A549 (cell line): ENCODE data around the gene TRAF1. TPM values are rescaled to one million over a fixed set of nuclear protein-coding genes. Genes with fewer than 3 reads are reported as not detected.

ENCODE experiments used
- ATAC-seq, 2 experiments: fragments of 200-7000 bp in 1 of 2; fragments of >200 bp in 1 of 2; cut with Nextera tagmentation in 1 of 2; cut with Tn5 transposase in 1 of 2; 3 replicates each; pipeline versions ENCODE4 v1.8.0 to v1.9.1; 2018 to 2020; ENCODE audit warnings: mild to moderate bottlenecking in 1 of 2, moderate library complexity in 1 of 2
- CTCF ChIA-PET: fragments of 300-600 bp; sonication (Branson Sonifier 250); formaldehyde crosslinking; extraction: SDS; loops from one replicate; lab custom pipeline; 2021; ENCODE audit warnings: antibody characterized with exemption, inconsistent platforms; lab: Yijun Ruan, JAX
- POLR2A ChIA-PET: fragments of 350-600 bp; formaldehyde crosslinking; extraction: SDS; loops from one replicate; lab custom pipeline; 2021; ENCODE audit warnings: antibody characterized with exemption, inconsistent platforms; lab: Yijun Ruan, JAX
- DNase-seq, 2 experiments: peaks; one replicate each; pipeline versions ENCODE4 v3.0.0 to v3.0.0-alpha.2; 2011 to 2016; ENCODE audit warnings: low read depth in 1 of 2, low spot score in 1 of 2
- FAIRE-seq: peaks from 2 replicates; lab custom pipeline; 2011; peaks lifted over from hg19 to GRCh38; lab: Jason Lieb, UNC
- H3K27ac ChIP-seq, 2 experiments: fragments of >200 bp; sonication (Bioruptor Twin); formaldehyde crosslinking; 3 replicates each; pipeline ENCODE4 v1.5.1; 2016 to 2017
- H3K4me1 ChIP-seq: fragments of >200 bp; sonication (Bioruptor Twin); formaldehyde crosslinking; 3 replicates; pipeline ENCODE4 v1.6.1; 2016
- H3K4me2 ChIP-seq: fragments of >200 bp; sonication (Bioruptor Twin); formaldehyde crosslinking; 3 replicates; pipeline ENCODE4 v1.6.1; 2016
- H3K4me3 ChIP-seq: fragments of >200 bp; sonication (Bioruptor Twin); formaldehyde crosslinking; 3 replicates; pipeline ENCODE4 v1.5.1; 2016
- H3K9me3 ChIP-seq: fragments of >200 bp; sonication (Bioruptor Twin); formaldehyde crosslinking; 3 replicates; pipeline ENCODE4 v1.6.1; 2016
- CBX8 ChIP-seq: fragments of 200-600 bp; sonication (generic); IDR thresholded peaks from 2 replicates; pipeline ENCODE4 v1.6.1; 2016
- CHD2 ChIP-seq: fragments of 150-350 bp; IDR thresholded peaks from 2 replicates; pipeline ENCODE4 v1.6.1; 2014; ENCODE audit warnings: low read length; ENCODE audit not compliant: partially characterized antibody
- FOSB ChIP-seq: fragments of 250-450 bp; sonication (Bioruptor Pico); IDR thresholded peaks from 2 replicates; pipeline ENCODE4 v1.5.0; 2020; ENCODE audit warnings: mild to moderate bottlenecking, moderate library complexity
- GATA3 ChIP-seq: IDR thresholded peaks from 2 replicates; pipeline ENCODE4 v1.6.1; 2012; ENCODE audit warnings: borderline replicate concordance
- JUNB ChIP-seq: fragments of >200 bp; sonication (Bioruptor Twin); formaldehyde crosslinking; IDR thresholded peaks from 2 replicates; pipeline ENCODE4 v1.6.1; 2016
- KDM5A ChIP-seq: fragments of 200-600 bp; sonication (generic); IDR thresholded peaks from 2 replicates; pipeline ENCODE4 v1.6.1; 2016; ENCODE audit warnings: antibody characterized with exemption, mild to moderate bottlenecking
- MYC ChIP-seq: IDR thresholded peaks from 2 replicates; pipeline ENCODE4 v1.6.1; 2012; ENCODE audit warnings: mild to moderate bottlenecking, inconsistent platforms, low read length, improper control_type of control experiment, borderline replicate concordance
- POLR2AphosphoS2 ChIP-seq: conservative IDR thresholded peaks from 2 replicates; pipeline ENCODE4 v1.6.1; 2012; ENCODE audit warnings: low read length, improper control_type of control experiment, inconsistent platforms
- REST ChIP-seq: fragments of 200-600 bp; sonication (generic); IDR thresholded peaks from 2 replicates; pipeline ENCODE4 v1.6.1; 2016; ENCODE audit warnings: antibody characterized with exemption, mild to moderate bottlenecking, moderate library complexity
- RFX5 ChIP-seq: fragments of 450-650 bp; IDR thresholded peaks from 2 replicates; pipeline ENCODE4 v1.7.1; 2014; ENCODE audit warnings: antibody characterized with exemption, mild to moderate bottlenecking, moderate library complexity
- SREBF2 ChIP-seq: fragments of 450-650 bp; IDR thresholded peaks from 2 replicates; pipeline ENCODE4 v1.6.1; 2014; ENCODE audit warnings: mild to moderate bottlenecking, moderate library complexity
- TFCP2L1 ChIP-seq: fragments of 250-450 bp; sonication (Bioruptor Pico); IDR thresholded peaks from 2 replicates; pipeline ENCODE4 v1.5.0; 2021; ENCODE audit warnings: mild to moderate bottlenecking
- USF2 ChIP-seq: fragments of 450-650 bp; IDR thresholded peaks from 2 replicates; pipeline ENCODE4 v1.6.1; 2014; ENCODE audit warnings: antibody characterized with exemption
- ZNF302 ChIP-seq: fragments of 250-450 bp; sonication (Bioruptor Pico); IDR thresholded peaks from 2 replicates; pipeline ENCODE4 v1.9.0; 2021; ENCODE audit warnings: inconsistent platforms, mild to moderate bottlenecking, moderate library complexity
- ZSCAN20 ChIP-seq: fragments of 250-450 bp; sonication (Bioruptor Pico); IDR thresholded peaks from 2 replicates; pipeline ENCODE4 v1.8.0; 2022; ENCODE audit warnings: mild to moderate bottlenecking, moderate library complexity
- WGBS: methylation state at CpG from one replicate; pipeline ENCODE4 v1.1.6; 2017; ENCODE audit errors: missing lambda C conversion rate; 5-methylcytosine and 5-hydroxymethylcytosine counted together
- polyA plus RNA-seq, 4 experiments: library from polyadenylated mRNA; depleted of rRNA in 3 of 4; stranded (reverse); fragments of >200 nt; fragmentation: RNase III in 1 of 4; extraction: RNeasy Plus Mini Kit Qiagen cat#74134 plus additional on column Dnase treatment in 1 of 4; gene quantifications; 2 replicates in 3 of 4; 3 replicates in 1 of 4; pipeline ENCODE4 v1.2.3, GENCODE V29; 2011 to 2017
- TF ChIP-seq, protein P1 (sequence below): fragments of 250-450 bp; sonication (Bioruptor Pico); IDR thresholded peaks from 2 replicates; pipeline ENCODE4 v1.5.0; 2020; ENCODE audit warnings: low read depth, mild to moderate bottlenecking, moderate library complexity
- TF ChIP-seq, protein P2 (sequence below): fragments of >200 bp; sonication (Bioruptor Twin); formaldehyde crosslinking; IDR thresholded peaks from 2 replicates; pipeline ENCODE4 v1.6.1; 2016
- TF ChIP-seq, protein P3 (sequence below): fragments of 150-350 bp; IDR thresholded peaks from 2 replicates; pipeline ENCODE4 v1.6.1; 2014; ENCODE audit warnings: low read depth, mild to moderate bottlenecking, low read length

Gene TRAF1
- polyA plus RNA-seq, 2 of the 4 experiments (the other 2 are of a cell fraction): 2.0 to 3.4 TPM

GRCh38 chr9:120892748-120893610 is 33.6 kb downstream of the TRAF1 start:
- Histone ChIP-seq H3K4me3 (no peak overlapping the region), H3K9me3 (no peaks in the 10 kb centered on the region), H3K27ac (no peak overlapping the region), H3K4me2 (no peak overlapping the region), H3K4me1 (no peaks in the 10 kb centered on the region)
- ChIA-PET CTCF (interaction anchor here (0.9 to 2.6 kb wide), 5 partner anchors 10 to 167 kb away, joined by 3 to 8 read pairs (median 4); no protein-coding TSS in a partner anchor), POLR2A (no interaction called here)
- no peak for ATAC-seq
- FAIRE-seq: no peak
- TF ChIP-seq, protein P1, sequence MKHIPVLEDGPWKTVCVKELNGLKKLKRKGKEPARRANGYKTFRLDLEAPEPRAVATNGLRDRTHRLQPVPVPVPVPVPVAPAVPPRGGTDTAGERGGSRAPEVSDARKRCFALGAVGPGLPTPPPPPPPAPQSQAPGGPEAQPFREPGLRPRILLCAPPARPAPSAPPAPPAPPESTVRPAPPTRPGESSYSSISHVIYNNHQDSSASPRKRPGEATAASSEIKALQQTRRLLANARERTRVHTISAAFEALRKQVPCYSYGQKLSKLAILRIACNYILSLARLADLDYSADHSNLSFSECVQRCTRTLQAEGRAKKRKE (CRISPR knock-in tag): no peak
- TF ChIP-seq MYC: no peak
- no peak for TF ChIP-seq KDM5A
- no peak for TF ChIP-seq USF2
- no peak for TF ChIP-seq ZNF302
- TF ChIP-seq TFCP2L1 (CRISPR knock-in tag): no peak
- TF ChIP-seq ZSCAN20: no peak
- no peak for TF ChIP-seq SREBF2
- no peak for TF ChIP-seq REST
- TF ChIP-seq RFX5: no peak
- no peak for TF ChIP-seq GATA3
- TF ChIP-seq JUNB: no peak
- TF ChIP-seq CHD2: no peak
- no peak for TF ChIP-seq POLR2AphosphoS2
- TF ChIP-seq, protein P2, sequence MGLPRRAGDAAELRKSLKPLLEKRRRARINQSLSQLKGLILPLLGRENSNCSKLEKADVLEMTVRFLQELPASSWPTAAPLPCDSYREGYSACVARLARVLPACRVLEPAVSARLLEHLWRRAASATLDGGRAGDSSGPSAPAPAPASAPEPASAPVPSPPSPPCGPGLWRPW: no peak
- 64% methylated on average over 6 of the region's 6 CpGs for WGBS
- DNase-seq: no peak

DNA sequence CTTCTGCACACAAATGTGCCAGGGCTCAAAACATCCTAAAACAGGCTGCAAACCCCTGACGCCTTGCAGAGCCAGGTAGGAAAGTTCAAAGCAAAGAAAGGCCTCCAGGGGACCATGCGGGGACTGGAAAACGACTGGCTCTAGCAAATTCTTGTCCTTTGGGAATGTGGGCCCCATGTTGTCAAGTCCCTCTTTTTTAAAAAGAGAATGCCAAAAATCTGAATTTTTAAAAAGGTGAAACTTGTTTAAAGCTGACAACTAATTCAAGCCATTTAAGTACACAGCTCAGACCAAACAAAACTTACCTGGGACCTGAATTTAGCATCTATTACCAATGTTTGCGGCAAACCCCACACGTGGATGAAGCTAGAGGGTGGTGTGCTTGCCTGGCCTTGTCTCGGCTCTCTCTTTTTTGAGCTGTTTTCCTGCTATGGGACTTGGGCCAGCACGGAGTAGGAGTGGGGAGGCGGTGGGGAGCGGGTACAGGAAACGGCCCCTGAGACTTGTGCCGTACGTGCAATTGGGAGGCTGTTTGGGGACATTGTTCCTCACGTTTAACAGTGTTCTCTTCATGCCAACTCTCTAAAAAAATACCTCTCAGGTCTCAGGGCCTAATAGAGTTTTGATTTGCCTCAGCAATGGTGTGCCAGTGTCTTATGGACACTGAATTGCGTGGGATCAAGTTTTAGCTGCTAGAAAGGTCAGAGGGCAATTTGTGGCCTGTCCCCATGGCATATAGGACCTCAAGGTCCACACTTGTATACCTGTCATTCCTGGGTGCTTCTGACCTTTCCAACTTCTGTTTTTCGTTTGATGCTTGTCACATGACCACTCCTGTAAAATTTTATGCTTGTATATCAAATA is 34.5 kb downstream of the TRAF1 start:
- no peak for FAIRE-seq

More for the DNA sequence above, 34.5 kb downstream of the TRAF1 start:
- ChIA-PET CTCF (interaction anchor here (0.9 to 2.6 kb wide), 4 partner anchors 11 to 168 kb away, joined by 3 to 8 read pairs (median 4); no protein-coding TSS in a partner anchor), POLR2A (no interaction called here)
- WGBS: 81% methylated on average over 15 of the region's 15 CpGs
- no peak for TF ChIP-seq KDM5A
- no peak for TF ChIP-seq CBX8
- TF ChIP-seq ZNF302: no peak
- TF ChIP-seq, protein P3, sequence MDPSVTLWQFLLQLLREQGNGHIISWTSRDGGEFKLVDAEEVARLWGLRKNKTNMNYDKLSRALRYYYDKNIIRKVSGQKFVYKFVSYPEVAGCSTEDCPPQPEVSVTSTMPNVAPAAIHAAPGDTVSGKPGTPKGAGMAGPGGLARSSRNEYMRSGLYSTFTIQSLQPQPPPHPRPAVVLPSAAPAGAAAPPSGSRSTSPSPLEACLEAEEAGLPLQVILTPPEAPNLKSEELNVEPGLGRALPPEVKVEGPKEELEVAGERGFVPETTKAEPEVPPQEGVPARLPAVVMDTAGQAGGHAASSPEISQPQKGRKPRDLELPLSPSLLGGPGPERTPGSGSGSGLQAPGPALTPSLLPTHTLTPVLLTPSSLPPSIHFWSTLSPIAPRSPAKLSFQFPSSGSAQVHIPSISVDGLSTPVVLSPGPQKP: no peak
- no peak for TF ChIP-seq USF2
- no peak for TF ChIP-seq FOSB (CRISPR knock-in tag)
- Histone ChIP-seq H3K9me3 (no peaks in the 10 kb centered on the region), H3K27ac (no peak overlapping the region), H3K4me2 (no peak overlapping the region), H3K4me1 (no peaks in the 10 kb centered on the region), H3K4me3 (no peak overlapping the region)
- DNase-seq: no peak
- no peak for ATAC-seq
